Skeletal muscle tissue (tissue), 4 donors: ENCODE measurements around the gene RET. TPM values are rescaled to one million over a fixed set of nuclear protein-coding genes. Genes with fewer than 3 reads are reported as not detected.

Source experiments
- H3K27ac ChIP-seq: one replicate; pipeline ENCODE4 v1.7.0; 2013; ENCODE audit warnings: mild to moderate bottlenecking, low read depth, low read length, inconsistent platforms
- H3K27me3 ChIP-seq, 3 donors: one replicate each; pipeline ENCODE4 v1.7.0; 2013; ENCODE audit warnings: low read length in 3 of 3; ENCODE audit not compliant: control insufficient read depth in 3 of 3, insufficient read depth in 3 of 3
- H3K36me3 ChIP-seq, 3 donors: one replicate each; pipeline ENCODE4 v1.7.0; 2013; ENCODE audit warnings: low read length in 3 of 3; ENCODE audit not compliant: control insufficient read depth in 3 of 3, insufficient read depth in 3 of 3
- H3K4me1 ChIP-seq, 3 donors: one replicate each; pipeline ENCODE4 v1.7.0; 2013; ENCODE audit warnings: low read length in 3 of 3, mild to moderate bottlenecking in 3 of 3; ENCODE audit not compliant: control insufficient read depth in 3 of 3, insufficient read depth in 3 of 3
- H3K4me3 ChIP-seq, 3 donors: one replicate each; pipeline ENCODE4 v1.7.0; 2013; ENCODE audit warnings: low read length in 3 of 3
- H3K9ac ChIP-seq, 3 donors: one replicate each; pipeline ENCODE4 v1.7.0; 2013; ENCODE audit warnings: low read length in 3 of 3, mild to moderate bottlenecking in 3 of 3, moderate library complexity in 2 of 3, low read depth in 1 of 3
- H3K9me3 ChIP-seq, 3 donors: one replicate each; pipeline ENCODE4 v1.7.0; 2013; ENCODE audit warnings: low read length in 3 of 3; ENCODE audit not compliant: control insufficient read depth in 3 of 3
- total RNA-seq: library from RNA; depleted of rRNA; stranded (reverse); fragments of >200 nt; gene quantifications from one replicate; pipeline ENCODE4 v1.2.3, GENCODE V29; 2014
- donor health status: Osteomylitis.

The RET gene
- total RNA-seq, 1 donor from 2014 or later: 1.6 TPM

GRCh38 chr10:43044961-43045621 lies 31.8 kb upstream of the RET start:
- H3K4me3 ChIP-seq: no peak overlapping the region
- H3K27ac ChIP-seq: no peak overlapping the region
- no peaks in the 10 kb centered on the region for H3K4me1 ChIP-seq
- peaks cover 10 to 22% (median 11%) of the 10 kb centered on the region in 3 donors for H3K27me3 ChIP-seq
- no peaks in the 10 kb centered on the region for H3K36me3 ChIP-seq
- H3K9ac ChIP-seq: no peak overlapping the region
- no peaks in the 10 kb centered on the region for H3K9me3 ChIP-seq

- Histone ChIP-seq H3K36me3 (no peaks in the 10 kb centered on the region), H3K9me3 (no peaks in the 10 kb centered on the region), H3K27me3 (peaks cover 10 to 22% (median 11%) of the 10 kb centered on the region in 3 donors), H3K27ac (no peak overlapping the region), H3K9ac (no peak overlapping the region), H3K4me3 (no peak overlapping the region), H3K4me1 (no peaks in the 10 kb centered on the region)
These were observed 31.1 kb upstream of the RET start for GRCh38 chr10:43045631-43046287.

GRCh38 chr10:43046288-43046991 lies 30.4 kb upstream of the RET start:
- Histone ChIP-seq H3K9ac (no peak overlapping the region), H3K9me3 (no peaks in the 10 kb centered on the region), H3K4me3 (no peak overlapping the region), H3K4me1 (no peaks in the 10 kb centered on the region), H3K27me3 (peaks cover 10 to 22% (median 11%) of the 10 kb centered on the region in 3 donors), H3K27ac (no peak overlapping the region), H3K36me3 (no peaks in the 10 kb centered on the region)

GRCh38 chr10:43047288-43047970 lies 29.4 kb upstream of the RET start:
- Histone ChIP-seq H3K4me1 (no peaks in the 10 kb centered on the region), H3K27me3 (peaks cover 10 to 22% (median 11%) of the 10 kb centered on the region in 3 donors), H3K4me3 (no peak overlapping the region), H3K9me3 (no peaks in the 10 kb centered on the region), H3K27ac (no peak overlapping the region), H3K36me3 (no peaks in the 10 kb centered on the region), H3K9ac (no peak overlapping the region)

- no peak overlapping the region for H3K27ac ChIP-seq
- no peaks in the 10 kb centered on the region for H3K36me3 ChIP-seq
- no peaks in the 10 kb centered on the region for H3K9me3 ChIP-seq
- H3K27me3 ChIP-seq: peaks cover 10 to 22% (median 11%) of the 10 kb centered on the region in 3 donors
- H3K9ac ChIP-seq: no peak overlapping the region
- H3K4me3 ChIP-seq: no peak overlapping the region
- no peaks in the 10 kb centered on the region for H3K4me1 ChIP-seq
These were observed 28.4 kb upstream of the RET start for GRCh38 chr10:43048301-43049051.

GRCh38 chr10:43049081-43049551 lies 27.8 kb upstream of the RET start:
- H3K9ac ChIP-seq: no peak overlapping the region
- H3K27ac ChIP-seq: no peak overlapping the region
- no peaks in the 10 kb centered on the region for H3K36me3 ChIP-seq
- H3K9me3 ChIP-seq: no peaks in the 10 kb centered on the region
- no peaks in the 10 kb centered on the region for H3K4me1 ChIP-seq
- no peak overlapping the region for H3K4me3 ChIP-seq
- peaks cover 10 to 22% (median 11%) of the 10 kb centered on the region in 3 donors for H3K27me3 ChIP-seq

- no peak overlapping the region for H3K4me3 ChIP-seq
- no peaks in the 10 kb centered on the region for H3K4me1 ChIP-seq
- H3K9me3 ChIP-seq: no peaks in the 10 kb centered on the region
These were observed 26.9 kb upstream of the RET start for GRCh38 chr10:43050011-43050410.

GRCh38 chr10:43053825-43054224 lies 23.0 kb upstream of the RET start:
- H3K4me3 ChIP-seq: no peak overlapping the region
- no peaks in the 10 kb centered on the region for H3K9me3 ChIP-seq
- H3K4me1 ChIP-seq: no peaks in the 10 kb centered on the region
- no peaks in the 10 kb centered on the region for H3K36me3 ChIP-seq
- no peak overlapping the region for H3K9ac ChIP-seq
- no peak overlapping the region for H3K27ac ChIP-seq
- H3K27me3 ChIP-seq: peaks cover 11 to 14% (median 11%) of the 10 kb centered on the region in 3 donors

More at GRCh38 chr10:43050011-43050410, 26.9 kb upstream of the RET start:
- H3K27me3 ChIP-seq: peaks cover 10 to 26% (median 11%) of the 10 kb centered on the region in 3 donors
- no peak overlapping the region for H3K9ac ChIP-seq
- H3K36me3 ChIP-seq: no peaks in the 10 kb centered on the region
- H3K27ac ChIP-seq: no peak overlapping the region

- Histone ChIP-seq H3K4me1 (no peaks in the 10 kb centered on the region), H3K36me3 (no peaks in the 10 kb centered on the region), H3K9ac (no peak overlapping the region), H3K9me3 (no peaks in the 10 kb centered on the region), H3K27ac (no peak overlapping the region), H3K4me3 (no peak overlapping the region), H3K27me3 (peaks cover 3 to 7% (median 7%) of the 10 kb centered on the region in 3 donors)
These were observed 22.3 kb upstream of the RET start for GRCh38 chr10:43054593-43054992.
